ENCODE data around the gene SESN1.

- TF ChIP-seq POLR2A (IDR thresholded peaks at IDR 0.05; ENCODE audit: low read depth) (no peak), CTCF (IDR thresholded peaks at IDR 0.05) (no peak)
These were observed 147.4 kb downstream of the SESN1 start for GRCh38 chr6:108947114-108947854.

Measured in esophagus muscularis mucosa (tissue), 3 donors.